NCI-H2107 treated with DMSO at 0.1 percent for 48 hours (cell line): Measurements from ENCODE around the gene MTTP.

ENCODE experiments used
- DNase-seq: peaks from one replicate; lab custom pipeline; 2025; ENCODE audit not compliant: unreplicated experiment; lab: John Stamatoyannopoulos, UW

Gene MTTP

DNA sequence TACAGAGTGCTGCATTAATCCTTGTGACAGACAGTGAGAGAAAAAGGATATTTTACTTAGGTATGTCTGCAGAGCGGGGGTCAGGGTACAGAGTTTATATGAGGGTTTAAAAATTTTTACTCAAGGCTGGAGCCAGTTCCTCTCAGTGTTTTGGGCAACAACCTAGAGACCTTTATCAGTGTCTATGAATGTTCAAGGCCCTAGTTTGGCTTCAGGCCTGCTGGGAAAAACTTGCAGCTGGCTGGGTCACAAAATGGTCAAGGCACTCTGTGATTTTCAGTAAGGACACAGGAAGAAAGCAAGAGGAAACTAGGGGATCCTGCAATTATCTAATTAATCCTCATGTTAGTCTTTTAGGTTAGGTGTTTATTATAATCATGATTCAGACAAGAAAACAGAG lies 93.8 kb downstream of the MTTP start:
- no peak for DNase-seq

DNA sequence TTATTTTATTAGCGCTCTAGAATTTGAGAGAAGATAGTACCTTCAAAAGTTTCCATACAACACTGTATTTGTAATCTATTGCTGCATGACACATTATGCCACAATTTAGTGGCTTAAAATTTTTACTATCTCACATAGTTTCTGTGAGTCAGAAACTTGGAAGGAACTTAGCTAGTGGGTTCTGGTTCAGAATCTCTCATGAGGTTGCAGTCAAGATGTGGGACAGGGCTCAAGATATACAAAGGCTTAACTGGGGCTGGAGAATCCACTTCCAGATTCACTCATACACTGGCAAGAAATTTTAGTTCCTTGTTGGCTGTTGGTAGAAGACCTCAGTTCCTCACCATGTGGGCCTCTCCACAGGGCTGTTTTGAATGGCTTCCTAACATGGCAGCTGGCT lies 94.5 kb downstream of the MTTP start:
- DNase-seq, result no peak

DNA sequence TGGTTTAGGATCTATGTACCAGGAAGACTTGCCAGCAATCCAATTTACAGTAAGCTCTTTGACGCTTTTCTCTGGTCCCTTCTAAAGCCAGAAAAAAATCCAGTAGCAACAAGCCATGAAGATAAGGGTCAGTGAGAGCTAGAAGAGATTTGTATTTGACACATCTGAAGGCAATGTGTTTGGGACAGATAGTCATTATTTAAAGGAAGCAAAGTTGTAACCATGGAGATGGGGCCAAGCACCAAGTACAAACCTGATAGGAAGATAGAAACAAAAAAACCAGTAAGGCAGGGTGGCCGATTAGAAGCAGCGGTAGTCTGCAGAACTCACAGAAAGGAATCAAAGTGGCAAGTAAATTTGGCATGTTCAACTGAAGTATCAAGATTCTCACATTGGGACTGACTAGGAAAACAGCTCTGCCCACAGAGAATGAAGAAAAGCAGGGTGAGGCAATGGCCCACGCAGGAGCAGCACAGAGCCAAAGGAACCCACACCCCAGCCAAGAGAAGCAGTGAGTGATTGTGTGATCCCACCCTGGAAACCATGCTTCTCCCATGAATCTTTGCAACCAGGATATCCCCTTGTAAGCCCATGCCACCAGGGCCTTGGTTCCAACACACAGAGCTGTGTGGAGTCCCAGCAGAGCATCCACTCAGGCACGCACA lies 95.9 kb downstream of the MTTP start:
- no peak for DNase-seq
